Subcutaneous adipose tissue (tissue), 4 donors: ENCODE measurements around the gene EMX1. TPM values are rescaled to one million over a fixed set of nuclear protein-coding genes. Genes with fewer than 3 reads are reported as not detected.

Source experiments
- total RNA-seq, 4 donors: library from RNA; depleted of rRNA; stranded (reverse); fragments of >200 nt; gene quantifications; one replicate each; pipeline ENCODE4 v1.1.0, GENCODE V29; 2016
- TF ChIP-seq, protein P1 (sequence below): fragments of 450-650 bp; IDR thresholded peaks from one replicate; pipeline ENCODE4 v1.5.1; 2016; ENCODE audit warnings: low read depth, mild to moderate bottlenecking, control low read depth, antibody characterized with exemption, moderate library complexity

The EMX1 gene
- total RNA-seq, 4 donors from 2014 or later = not detected

DNA sequence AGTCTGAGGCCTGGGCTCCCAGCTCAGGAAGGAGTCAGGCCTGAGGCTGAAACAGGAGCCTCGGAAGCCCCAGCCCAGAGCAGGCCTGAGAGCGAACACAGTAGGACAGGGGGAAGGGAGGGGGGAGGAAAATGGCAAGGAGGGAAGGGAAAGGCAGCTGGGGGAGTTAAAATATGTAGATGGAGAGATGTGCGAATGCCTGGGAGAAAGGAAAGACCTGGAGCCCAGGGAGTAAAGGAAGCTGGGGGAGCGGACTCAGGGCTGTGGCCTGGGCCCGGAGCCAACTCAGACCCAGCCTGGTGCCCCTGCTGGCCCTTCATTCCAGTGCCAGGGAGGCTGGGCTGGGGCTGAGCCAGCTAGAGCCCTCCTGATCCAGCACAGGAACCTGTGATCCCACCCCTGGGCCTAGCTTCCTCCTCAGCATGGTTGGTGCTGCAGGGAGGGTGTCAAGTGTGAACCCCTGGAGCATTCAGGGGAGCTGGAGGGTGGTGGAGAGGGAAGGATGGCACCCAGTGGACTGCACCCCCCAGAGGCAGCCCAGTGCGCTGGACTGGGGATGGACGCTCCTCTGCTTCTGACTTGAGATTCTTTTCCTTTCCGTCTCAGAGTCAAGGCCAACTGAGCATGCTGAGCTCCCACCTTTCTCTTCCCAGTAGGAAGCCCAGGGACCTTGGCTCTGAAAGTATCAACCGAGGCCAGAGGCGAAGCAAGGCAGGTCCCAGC, 46.3 kb downstream of the EMX1 start:
- TF ChIP-seq, protein P1, sequence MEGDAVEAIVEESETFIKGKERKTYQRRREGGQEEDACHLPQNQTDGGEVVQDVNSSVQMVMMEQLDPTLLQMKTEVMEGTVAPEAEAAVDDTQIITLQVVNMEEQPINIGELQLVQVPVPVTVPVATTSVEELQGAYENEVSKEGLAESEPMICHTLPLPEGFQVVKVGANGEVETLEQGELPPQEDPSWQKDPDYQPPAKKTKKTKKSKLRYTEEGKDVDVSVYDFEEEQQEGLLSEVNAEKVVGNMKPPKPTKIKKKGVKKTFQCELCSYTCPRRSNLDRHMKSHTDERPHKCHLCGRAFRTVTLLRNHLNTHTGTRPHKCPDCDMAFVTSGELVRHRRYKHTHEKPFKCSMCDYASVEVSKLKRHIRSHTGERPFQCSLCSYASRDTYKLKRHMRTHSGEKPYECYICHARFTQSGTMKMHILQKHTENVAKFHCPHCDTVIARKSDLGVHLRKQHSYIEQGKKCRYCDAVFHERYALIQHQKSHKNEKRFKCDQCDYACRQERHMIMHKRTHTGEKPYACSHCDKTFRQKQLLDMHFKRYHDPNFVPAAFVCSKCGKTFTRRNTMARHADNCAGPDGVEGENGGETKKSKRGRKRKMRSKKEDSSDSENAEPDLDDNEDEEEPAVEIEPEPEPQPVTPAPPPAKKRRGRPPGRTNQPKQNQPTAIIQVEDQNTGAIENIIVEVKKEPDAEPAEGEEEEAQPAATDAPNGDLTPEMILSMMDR = no peak

GRCh38 chr2:72964146-72964525, 46.8 kb downstream of the EMX1 start:
- TF ChIP-seq, protein P1 = no peak

DNA sequence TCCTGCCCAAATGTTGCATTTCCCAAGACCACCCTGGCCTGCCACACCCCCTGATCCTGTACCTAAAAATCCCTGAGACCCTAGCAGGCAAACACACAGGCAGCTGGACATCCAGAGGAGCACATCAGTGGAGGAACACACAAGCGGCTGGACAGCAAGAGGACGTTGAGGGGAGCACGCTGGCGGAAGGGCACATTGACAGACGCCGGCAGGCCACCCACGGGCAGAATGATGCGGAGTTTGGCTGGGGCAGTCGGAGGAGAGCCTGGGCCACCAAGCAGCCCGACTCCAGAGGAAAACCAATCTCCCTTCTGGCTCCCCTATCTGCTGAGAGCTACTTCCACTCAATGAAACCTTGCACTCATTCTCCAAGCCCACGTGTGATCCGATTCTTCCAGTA, 47.7 kb downstream of the EMX1 start:
- TF ChIP-seq, protein P1 = no peak

DNA sequence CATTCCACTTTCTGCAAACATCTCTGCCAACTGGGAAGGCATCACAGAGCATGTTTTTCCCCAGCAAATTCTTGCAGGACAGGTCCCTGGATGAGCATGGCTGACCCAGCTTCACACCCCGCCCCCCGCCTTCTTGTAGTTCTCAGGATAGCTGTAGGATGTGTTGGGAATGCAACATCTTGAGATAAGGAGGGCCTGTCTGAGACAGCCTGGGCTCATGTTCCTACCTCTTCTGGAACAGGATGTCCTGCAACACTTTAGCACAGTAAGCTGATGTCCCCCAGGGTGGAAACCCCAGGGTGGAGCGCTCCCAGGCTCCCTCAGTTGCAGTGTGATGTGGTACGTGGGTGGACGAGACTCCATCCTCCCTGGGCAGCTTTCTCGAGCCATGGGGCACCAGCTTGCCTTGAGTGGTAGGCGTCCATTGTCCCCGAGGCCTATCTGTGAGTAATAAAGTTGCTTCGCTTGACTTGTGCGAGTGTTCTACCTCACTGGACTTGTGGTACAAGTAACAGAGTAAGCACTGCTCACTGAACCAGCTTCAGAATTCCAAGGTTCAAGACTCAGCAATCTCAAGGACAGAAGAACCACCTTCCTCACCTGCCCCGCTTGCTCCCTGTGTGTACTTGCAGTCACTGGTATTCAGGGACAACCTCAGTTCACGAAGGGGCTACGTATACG, 48.6 kb downstream of the EMX1 start:
- TF ChIP-seq, protein P1 = no peak

GRCh38 chr2:72968286-72968685, 51.0 kb downstream of the EMX1 start:
- TF ChIP-seq, protein P1 = no peak

DNA sequence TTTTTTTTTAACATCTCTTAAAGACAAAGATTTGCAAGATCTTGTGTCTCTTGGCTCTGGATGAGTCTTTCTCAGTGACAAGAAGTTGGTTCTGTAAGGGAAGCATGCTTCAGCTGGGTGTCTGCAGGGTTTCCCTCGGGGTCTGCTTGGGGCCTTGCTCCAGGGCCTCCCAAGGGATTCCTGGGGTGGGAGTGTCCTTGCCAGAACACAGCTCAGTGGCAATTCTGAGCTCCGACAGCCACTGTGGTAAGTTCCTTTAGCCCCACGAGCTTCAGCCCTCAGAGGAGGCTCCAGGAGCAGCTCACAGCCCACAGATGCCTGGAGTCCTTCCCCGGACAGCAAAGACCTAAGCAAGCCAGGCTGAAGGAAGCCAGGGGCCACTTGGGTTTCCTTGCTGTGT, 52.4 kb downstream of the EMX1 start:
- TF ChIP-seq, protein P1 = no peak

DNA sequence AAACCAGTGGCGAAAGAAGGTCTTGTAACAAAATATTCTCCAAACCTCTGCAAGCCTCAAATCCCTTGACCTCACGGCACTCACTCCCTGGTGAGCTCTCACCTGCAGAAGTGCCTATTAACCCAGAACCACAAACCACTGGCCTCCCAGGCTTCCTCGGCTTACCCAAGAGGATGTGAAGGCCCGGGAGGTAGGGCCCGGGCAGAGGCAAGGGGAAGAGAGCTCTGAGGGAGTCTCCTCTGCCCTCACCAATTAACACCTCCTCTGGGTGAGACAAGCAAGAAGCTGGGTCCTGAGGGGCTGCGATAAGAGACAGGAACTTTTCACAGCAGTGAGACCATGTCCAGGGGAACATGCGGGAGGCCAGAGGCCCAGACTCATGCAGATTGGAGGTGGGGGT, 53.7 kb downstream of the EMX1 start:
- TF ChIP-seq, protein P1 = no peak
